Keratinocyte (primary cell): ENCODE results near the gene ANXA3. TPM values are rescaled to one million over a fixed set of nuclear protein-coding genes. Genes with fewer than 3 reads are reported as not detected.

Source experiments
- DNase-seq: peaks from one replicate; pipeline ENCODE4 v3.0.0-alpha.2; 2011; ENCODE audit warnings: low read depth, missing footprints, low spot score
- FAIRE-seq: peaks from 2 replicates; lab custom pipeline; 2011; peaks lifted over from hg19 to GRCh38; lab: Jason Lieb, UNC
- H2AFZ ChIP-seq: 2 replicates; pipeline ENCODE4 v1.6.0; 2012; ENCODE audit warnings: low read length, control low read depth, inconsistent platforms; ENCODE audit not compliant: control insufficient read depth
- H3K27ac ChIP-seq: 2 replicates; pipeline ENCODE4 v1.5.1; 2011; ENCODE audit warnings: low read length; ENCODE audit not compliant: control insufficient read depth, insufficient read depth
- H3K27me3 ChIP-seq: 3 replicates; pipeline ENCODE4 v1.6.0; 2011; ENCODE audit warnings: low read length; ENCODE audit not compliant: control insufficient read depth, insufficient read depth; ENCODE audit errors: extremely low read depth
- H3K36me3 ChIP-seq, 2 experiments: 2 replicates in 1 of 2; 3 replicates in 1 of 2; pipeline ENCODE4 v1.5.1; 2011; ENCODE audit warnings: low read length in 2 of 2, mild to moderate bottlenecking in 1 of 2; ENCODE audit not compliant: control insufficient read depth in 2 of 2, insufficient read depth in 2 of 2; ENCODE audit errors: extremely low read depth in 1 of 2
- H3K4me1 ChIP-seq: 3 replicates; pipeline ENCODE4 v1.5.1; 2011; ENCODE audit warnings: low read length; ENCODE audit not compliant: control insufficient read depth, insufficient read depth; ENCODE audit errors: extremely low read depth
- H3K4me2 ChIP-seq: 3 replicates; pipeline ENCODE4 v1.6.0; 2011; ENCODE audit warnings: low read depth, low read length; ENCODE audit not compliant: control insufficient read depth, insufficient read depth; ENCODE audit errors: extremely low read depth
- H3K4me3 ChIP-seq, 3 experiments: fragments of 200-600 bp in 1 of 3; sonication (generic) in 1 of 3; 2 replicates in 2 of 3; 3 replicates in 1 of 3; pipeline ENCODE4 v1.5.1; 2011 to 2016; ENCODE audit warnings: low read length in 3 of 3, mild to moderate bottlenecking in 3 of 3, control low read depth in 2 of 3, inconsistent platforms in 1 of 3, low read depth in 1 of 3, mixed read lengths in 1 of 3, mixed run types in 1 of 3, moderate library complexity in 1 of 3; ENCODE audit not compliant: control insufficient read depth in 2 of 3, insufficient read depth in 2 of 3; ENCODE audit errors: extremely low read depth in 1 of 3
- H3K79me2 ChIP-seq: 2 replicates; pipeline ENCODE4 v1.6.0; 2012; ENCODE audit warnings: low read length; ENCODE audit not compliant: control insufficient read depth, insufficient read depth
- H3K9ac ChIP-seq: 3 replicates; pipeline ENCODE4 v1.6.0; 2011; ENCODE audit warnings: low read length; ENCODE audit not compliant: control insufficient read depth, insufficient read depth; ENCODE audit errors: extremely low read depth
- H3K9me1 ChIP-seq: 3 replicates; pipeline ENCODE4 v1.6.0; 2011; ENCODE audit warnings: low read length; ENCODE audit not compliant: control insufficient read depth, insufficient read depth; ENCODE audit errors: extremely low read depth
- H3K9me3 ChIP-seq: 2 replicates; pipeline ENCODE4 v1.5.1; 2012; ENCODE audit warnings: low read depth, low read length; ENCODE audit not compliant: control insufficient read depth
- H4K20me1 ChIP-seq: 3 replicates; pipeline ENCODE4 v1.6.0; 2011; ENCODE audit warnings: low read length; ENCODE audit not compliant: control insufficient read depth, insufficient read depth; ENCODE audit errors: extremely low read depth
- EZH2 ChIP-seq: IDR thresholded peaks from one replicate; pipeline ENCODE4 v1.6.1; 2012; ENCODE audit warnings: inconsistent platforms, mild to moderate bottlenecking, low read length, moderate library complexity
- dilution Hi-C: fragments of 300-500 bp; cut with MboI; formaldehyde crosslinking; loops from one replicate; pipeline ENCODE4 v1.7.0; 2020; ENCODE audit warnings: low sequenced_read_pairs; ENCODE audit not compliant: extremely low pct_ligation_motif_present
- polyA plus RNA-seq, 5 experiments: library from polyadenylated mRNA; depleted of rRNA in 3 of 5; stranded (reverse) in 3 of 5; stranded (forward) in 1 of 5; unstranded in 1 of 5; fragments of >200 nt; gene quantifications; 1 replicate in 1 of 5; 2 replicates in 3 of 5; 3 replicates in 1 of 5; pipeline versions ENCODE4 v1.2.1 to v1.2.3, GENCODE V29; 2011 to 2012; ENCODE audit warnings: missing spikeins in 2 of 5, low read depth in 1 of 5, low replicate concordance in 1 of 5
- TF ChIP-seq, protein P1 (sequence below), 3 experiments: IDR thresholded peaks in 1 of 3; conservative IDR thresholded peaks in 1 of 3; optimal IDR thresholded peaks in 1 of 3; 2 replicates in 2 of 3; 3 replicates in 1 of 3; pipeline versions ENCODE3 to v1.5.1; 2011; ENCODE audit warnings: low read length in 3 of 3, mild to moderate bottlenecking in 3 of 3, moderate library complexity in 2 of 3, control low read depth in 1 of 3, inconsistent platforms in 1 of 3; ENCODE audit not compliant: insufficient read depth in 2 of 3; ENCODE audit errors: extremely low read depth in 1 of 3

Gene ANXA3
- polyA plus RNA-seq, 1 donor (not counting 4 experiments of a cell fraction or from before 2014, with no cell fraction given): 463 TPM

DNA sequence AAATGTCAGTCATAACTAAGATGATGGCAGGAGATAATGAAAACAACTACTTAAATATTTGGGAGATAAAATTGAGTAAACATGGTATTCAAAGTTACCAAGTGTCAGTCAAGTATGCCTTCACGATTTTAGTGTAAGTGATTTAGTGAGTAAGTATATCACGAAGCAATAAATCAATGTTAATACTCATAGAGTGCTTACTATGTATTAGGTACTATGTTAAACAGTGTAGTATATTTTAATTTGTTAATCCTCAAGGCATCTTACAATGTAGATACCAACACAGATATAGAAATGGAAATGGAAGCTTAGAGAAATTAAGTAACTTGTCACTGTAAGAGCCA lies 59.6 kb downstream of the ANXA3 start:
- no peaks in the 10 kb centered on the region for H3K79me2 ChIP-seq
- H3K9ac ChIP-seq: no peak overlapping the region
- no peaks in the 10 kb centered on the region for H3K9me3 ChIP-seq
- H3K36me3 ChIP-seq: peaks cover 15 to 23% of the 10 kb centered on the region in 2 experiments
- TF ChIP-seq, protein P1, sequence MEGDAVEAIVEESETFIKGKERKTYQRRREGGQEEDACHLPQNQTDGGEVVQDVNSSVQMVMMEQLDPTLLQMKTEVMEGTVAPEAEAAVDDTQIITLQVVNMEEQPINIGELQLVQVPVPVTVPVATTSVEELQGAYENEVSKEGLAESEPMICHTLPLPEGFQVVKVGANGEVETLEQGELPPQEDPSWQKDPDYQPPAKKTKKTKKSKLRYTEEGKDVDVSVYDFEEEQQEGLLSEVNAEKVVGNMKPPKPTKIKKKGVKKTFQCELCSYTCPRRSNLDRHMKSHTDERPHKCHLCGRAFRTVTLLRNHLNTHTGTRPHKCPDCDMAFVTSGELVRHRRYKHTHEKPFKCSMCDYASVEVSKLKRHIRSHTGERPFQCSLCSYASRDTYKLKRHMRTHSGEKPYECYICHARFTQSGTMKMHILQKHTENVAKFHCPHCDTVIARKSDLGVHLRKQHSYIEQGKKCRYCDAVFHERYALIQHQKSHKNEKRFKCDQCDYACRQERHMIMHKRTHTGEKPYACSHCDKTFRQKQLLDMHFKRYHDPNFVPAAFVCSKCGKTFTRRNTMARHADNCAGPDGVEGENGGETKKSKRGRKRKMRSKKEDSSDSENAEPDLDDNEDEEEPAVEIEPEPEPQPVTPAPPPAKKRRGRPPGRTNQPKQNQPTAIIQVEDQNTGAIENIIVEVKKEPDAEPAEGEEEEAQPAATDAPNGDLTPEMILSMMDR (optimal IDR thresholded peaks at IDR 0.05 in 1 of 3, IDR thresholded peaks at IDR 0.05 in 1 of 3, conservative IDR thresholded peaks at IDR 0.05 in 1 of 3; ENCODE audit: extremely low read depth in 1 of 3, insufficient read depth in 2 of 3, low read length in 3 of 3): no peak
- TF ChIP-seq EZH2: no peak
- no peak overlapping the region for H3K4me2 ChIP-seq
- no peak overlapping the region for H3K4me3 ChIP-seq
- no peaks in the 10 kb centered on the region for H3K4me1 ChIP-seq
- H3K27ac ChIP-seq: no peak overlapping the region
- no peak for DNase-seq
- H4K20me1 ChIP-seq: no peaks in the 10 kb centered on the region
- H2AFZ ChIP-seq: no peak overlapping the region
- H3K9me1 ChIP-seq: no peaks in the 10 kb centered on the region
- dilution Hi-C loops: loop anchor here (25.0 kb wide), 1 partner anchor 251 kb away; no protein-coding TSS in a partner anchor
- no peaks in the 10 kb centered on the region for H3K27me3 ChIP-seq
- no peak for FAIRE-seq

DNA sequence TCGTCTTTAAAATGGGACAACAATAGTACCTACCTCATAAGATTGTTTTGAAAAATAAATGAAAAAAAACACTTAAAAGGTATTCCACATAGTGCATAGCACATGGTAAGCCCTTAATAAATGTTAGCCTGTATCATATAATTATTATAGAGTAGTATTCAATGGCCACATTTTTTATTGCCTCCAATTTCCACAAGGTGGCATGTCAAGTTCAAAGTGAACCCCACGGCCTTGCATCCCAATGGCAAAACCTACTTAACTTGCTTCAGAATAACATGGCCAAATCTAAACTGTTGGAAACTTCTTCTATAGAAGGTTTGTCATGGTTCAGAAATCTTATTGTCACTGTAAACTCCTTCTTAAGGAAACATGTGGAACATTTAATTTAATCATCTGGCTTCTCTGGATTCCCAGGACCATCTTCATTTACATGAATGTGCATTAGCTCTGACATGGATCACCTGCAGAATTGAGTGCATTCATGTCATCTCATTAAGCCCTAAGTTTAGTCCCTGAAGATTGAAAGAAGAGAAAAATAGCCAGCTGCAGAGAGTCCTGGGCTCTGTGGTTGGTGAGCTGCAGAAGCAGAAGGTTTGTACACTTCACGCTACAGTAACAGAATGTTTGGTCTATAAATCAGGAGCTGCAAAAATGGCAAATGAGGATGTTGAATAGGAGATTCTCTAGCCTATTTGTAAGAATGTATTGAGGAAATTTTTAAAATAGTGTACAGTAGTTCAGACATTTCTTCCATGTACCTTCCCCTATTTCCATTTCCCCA lies 61.0 kb downstream of the ANXA3 start:
- H3K9me3 ChIP-seq: no peaks in the 10 kb centered on the region
- no peak for TF ChIP-seq EZH2
- TF ChIP-seq, protein P1 (optimal IDR thresholded peaks at IDR 0.05 in 1 of 3, IDR thresholded peaks at IDR 0.05 in 1 of 3, conservative IDR thresholded peaks at IDR 0.05 in 1 of 3; ENCODE audit: extremely low read depth in 1 of 3, insufficient read depth in 2 of 3, low read length in 3 of 3): peak; percentile 18 to 51 (median 41)
- H3K27ac ChIP-seq: no peak overlapping the region
- DNase-seq (no peak), FAIRE-seq (peak; percentile 20)
- H2AFZ ChIP-seq: no peak overlapping the region
- H3K79me2 ChIP-seq: no peaks in the 10 kb centered on the region
- H3K36me3 ChIP-seq: peaks cover 13 to 17% of the 10 kb centered on the region in 2 experiments
- no peaks in the 10 kb centered on the region for H3K27me3 ChIP-seq
- no peaks in the 10 kb centered on the region for H4K20me1 ChIP-seq
- dilution Hi-C loops: loop anchor here (25.0 kb wide), 1 partner anchor 250 kb away; no protein-coding TSS in a partner anchor
- H3K9ac ChIP-seq: no peak overlapping the region
- H3K4me2 ChIP-seq: no peak overlapping the region
- H3K4me1 ChIP-seq: no peaks in the 10 kb centered on the region
- no peaks in the 10 kb centered on the region for H3K9me1 ChIP-seq
- no peak overlapping the region for H3K4me3 ChIP-seq
